MG63 (cell line): ENCODE data around the gene MED29. TPM values are rescaled to one million over a fixed set of nuclear protein-coding genes. Genes with fewer than 3 reads are reported as not detected.

ENCODE experiments used
- DNase-seq: peaks from one replicate; pipeline ENCODE4 v3.0.0-alpha.2; 2020
- H3K27me3 ChIP-seq: fragments of 250-450 bp; sonication (Bioruptor Pico); 2 replicates; pipeline ENCODE4 v1.5.1; 2020; ENCODE audit warnings: mild to moderate bottlenecking, moderate library complexity
- H3K36me3 ChIP-seq: fragments of 250-450 bp; sonication (Bioruptor Pico); 2 replicates; pipeline ENCODE4 v1.5.1; 2020; ENCODE audit warnings: mild to moderate bottlenecking, moderate library complexity
- H3K4me3 ChIP-seq: fragments of 250-450 bp; sonication (Bioruptor Pico); 2 replicates; pipeline ENCODE4 v1.5.1; 2020; ENCODE audit warnings: mild to moderate bottlenecking, moderate library complexity
- H3K9me3 ChIP-seq: fragments of 250-450 bp; sonication (Bioruptor Pico); 2 replicates; pipeline ENCODE4 v1.5.1; 2020; ENCODE audit warnings: mild to moderate bottlenecking, moderate library complexity
- total RNA-seq: library from RNA; depleted of rRNA; stranded (reverse); fragments of >200 nt; shearing (Covaris generic); gene quantifications from 2 replicates; pipeline ENCODE4 v1.2.3, GENCODE V29; 2014; ENCODE audit warnings: low replicate concordance; rRNA removed

Gene MED29
- total RNA-seq, 1 experiment from 2014 or later = 26.5 TPM

DNA sequence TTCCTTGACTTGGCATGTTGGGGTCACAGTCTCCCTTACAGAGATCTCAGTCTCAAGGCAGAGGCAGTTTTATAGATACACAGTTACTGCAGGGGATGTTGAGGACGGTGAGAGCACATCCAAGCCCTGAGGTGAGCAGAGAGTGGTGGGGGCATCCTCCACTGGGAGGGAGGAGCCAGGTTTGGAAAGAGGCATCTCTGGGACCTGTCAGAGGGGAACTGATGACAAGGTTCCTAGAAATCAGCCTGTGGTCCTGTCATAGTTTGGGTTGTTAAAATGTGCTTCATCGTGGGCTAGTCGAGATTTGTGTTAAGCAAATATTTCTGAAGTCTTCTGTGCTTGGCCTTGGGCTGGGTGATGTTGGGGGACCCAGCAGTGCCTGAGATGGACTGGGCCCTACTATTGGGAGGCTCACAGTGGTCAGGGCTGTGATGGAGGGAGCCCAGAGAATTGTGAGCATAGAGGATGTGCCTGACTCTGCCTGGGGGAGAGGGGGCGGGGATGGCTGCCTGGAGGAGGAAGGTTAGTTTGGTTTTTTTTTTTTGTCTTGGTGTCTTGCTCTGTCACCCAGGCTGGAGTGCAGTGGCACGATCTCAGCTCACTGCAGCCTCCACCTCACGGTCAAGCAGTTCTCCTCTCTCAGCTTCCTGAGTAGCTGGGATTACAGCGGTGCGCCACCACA lies 58.1 kb downstream of the MED29 start:
- Histone ChIP-seq H3K36me3 (peaks cover 55% of the 10 kb centered on the region), H3K27me3 (no peaks in the 10 kb centered on the region), H3K9me3 (no peaks in the 10 kb centered on the region; the same call in 1 of the 2 replicates), H3K4me3 (no peak overlapping the region)
- DNase-seq = no peak

Other genes with a start within 250 kb of the MED29 start
- gene NCCRP1, start 194.4 kb upstream of the MED29 start, total RNA-seq = not detected in 2 replicates
- not detected in 2 replicates for gene SYCN, start 187.1 kb upstream of the MED29 start, total RNA-seq
- gene IFNL3, start 146.4 kb upstream of the MED29 start, total RNA-seq = not detected in 2 replicates
- not detected in 2 replicates for gene IFNL4, start 142.5 kb upstream of the MED29 start, total RNA-seq
- not detected in 2 replicates for gene IFNL2, start 123.0 kb upstream of the MED29 start, total RNA-seq
- not detected in 2 replicates for gene IFNL1, start 95.0 kb upstream of the MED29 start, total RNA-seq
- gene LRFN1, start 70.5 kb upstream of the MED29 start, total RNA-seq = 0.07 and 0.23 TPM in 2 replicates
- gene GMFG, start 55.3 kb upstream of the MED29 start, total RNA-seq = not detected in 2 replicates
- gene SAMD4B, start 49.0 kb upstream of the MED29 start, total RNA-seq = 27.5 and 37.0 TPM in 2 replicates
- 62.0 and 62.4 TPM in 2 replicates for gene PAF1, start 272 bp upstream of the MED29 start, total RNA-seq
- 0.66 and 1.4 TPM in 2 replicates for gene ZFP36, start 15.5 kb downstream of the MED29 start, total RNA-seq
- gene PLEKHG2, start 21.3 kb downstream of the MED29 start, total RNA-seq = 3.0 and 12.4 TPM in 2 replicates
- 95.9 and 97.8 TPM in 2 replicates for gene RPS16, start 44.6 kb downstream of the MED29 start, total RNA-seq
- 55.9 and 102 TPM in 2 replicates for gene SUPT5H, start 54.2 kb downstream of the MED29 start, total RNA-seq
- 166 and 218 TPM in 2 replicates for gene TIMM50, start 89.5 kb downstream of the MED29 start, total RNA-seq
- gene DLL3, start 107.6 kb downstream of the MED29 start, total RNA-seq = 1.7 and 5.6 TPM in 2 replicates
- not detected in 2 replicates for gene SELENOV, start 123.8 kb downstream of the MED29 start, total RNA-seq
- 4.0 and 5.5 TPM in 2 replicates for gene EID2B, start 141.5 kb downstream of the MED29 start, total RNA-seq
- 15.3 and 17.5 TPM in 2 replicates for gene EID2, start 148.8 kb downstream of the MED29 start, total RNA-seq
- not detected in 2 replicates for gene LGALS13, start 211.1 kb downstream of the MED29 start, total RNA-seq